ENCODE data around the gene MAP2K2.

The MAP2K2 gene

DNA sequence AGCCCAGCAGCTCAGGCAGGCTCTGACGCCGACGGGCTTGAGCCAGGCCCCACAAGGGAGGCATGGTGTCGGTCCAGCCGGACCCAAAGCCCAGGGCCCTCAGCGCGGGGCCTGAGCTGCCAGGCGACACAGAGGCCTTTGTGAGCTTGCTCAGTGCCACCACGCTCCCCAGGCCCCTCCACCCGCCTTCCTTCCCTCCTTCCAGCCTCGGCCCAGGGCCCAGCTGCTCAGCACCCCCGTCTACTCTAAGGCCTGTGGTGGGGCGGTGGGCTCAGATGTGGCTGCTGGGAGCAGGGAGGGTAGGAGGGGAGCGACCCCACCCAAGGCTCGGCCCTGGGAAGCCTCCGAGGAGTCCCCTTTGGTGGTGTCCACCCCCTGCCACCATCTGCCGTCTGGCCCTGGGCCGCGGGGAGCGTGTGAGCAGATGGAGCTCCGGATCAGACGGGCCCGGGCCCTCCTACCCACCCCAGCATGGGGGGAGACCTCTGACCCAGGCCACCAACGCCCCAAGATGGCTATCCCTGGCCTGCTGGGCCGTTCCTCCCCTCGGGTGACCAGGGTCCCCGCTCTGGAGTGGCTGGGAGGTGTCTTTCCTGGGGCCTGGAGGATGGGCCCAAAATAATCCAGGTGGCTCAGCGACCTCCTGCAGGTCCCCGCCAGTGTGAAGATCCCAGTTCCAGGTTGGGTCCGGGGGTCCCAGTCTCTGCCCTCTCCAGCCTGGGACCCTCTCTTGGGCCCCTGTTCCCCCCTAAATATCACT lies 65.0 kb downstream of the MAP2K2 start:
- no peak for DNase-seq

DNA sequence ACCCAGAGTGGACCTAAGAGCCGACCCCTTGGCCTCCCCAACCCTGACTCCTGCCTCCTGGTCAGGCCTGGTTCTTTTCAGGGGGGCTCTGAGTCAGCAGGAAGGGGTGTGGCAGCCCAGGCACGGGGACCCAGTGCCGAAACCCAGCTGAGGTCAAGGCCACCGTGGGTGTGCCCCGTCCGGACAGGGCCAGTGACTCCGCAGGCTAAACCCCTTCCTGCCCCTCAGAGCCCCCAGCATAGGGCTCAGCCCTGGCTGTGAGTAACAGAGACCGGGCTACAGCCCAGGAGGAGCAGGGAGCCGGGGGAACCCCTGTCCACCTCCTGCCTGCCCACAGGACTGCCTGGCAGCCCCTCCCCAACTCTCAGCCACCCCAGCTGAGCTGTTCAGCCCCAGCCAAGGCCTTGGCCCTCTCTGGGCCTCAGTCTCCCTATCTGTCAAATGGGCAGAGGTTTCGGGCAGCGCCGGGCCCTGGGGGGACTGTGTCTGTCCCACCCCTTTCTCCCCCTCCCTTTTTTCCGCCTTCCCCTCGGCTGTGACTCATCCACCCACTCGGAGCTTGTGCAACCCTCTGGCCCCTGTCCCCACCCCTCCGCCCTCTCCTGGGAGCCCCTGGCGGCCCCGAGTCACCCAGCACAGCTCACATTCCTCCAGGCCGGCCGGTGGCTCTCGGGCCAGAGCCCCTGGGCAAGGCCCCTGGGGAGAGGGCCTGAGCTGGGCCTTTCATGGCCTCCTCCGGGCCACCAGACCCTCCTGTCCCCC lies 65.8 kb downstream of the MAP2K2 start:
- no peak for DNase-seq

DNA sequence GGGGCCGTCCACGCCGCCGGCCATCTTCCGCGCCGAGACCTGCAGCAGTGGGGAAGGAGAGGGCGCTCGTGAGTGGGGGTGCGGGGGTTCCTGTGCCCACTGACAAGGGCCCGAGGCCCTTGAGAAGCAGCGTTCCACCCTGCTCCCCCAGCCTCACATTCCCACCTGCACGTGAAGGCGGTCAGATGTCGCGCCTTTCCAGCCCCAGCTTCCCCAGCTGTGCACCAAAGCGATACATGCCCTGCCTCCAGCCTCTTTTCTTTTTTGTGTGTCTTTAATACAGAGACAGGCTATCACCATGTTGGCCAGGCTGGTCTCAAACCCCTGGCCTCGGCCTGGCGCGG lies 68.7 kb downstream of the MAP2K2 start:
- no peak for DNase-seq

DNA sequence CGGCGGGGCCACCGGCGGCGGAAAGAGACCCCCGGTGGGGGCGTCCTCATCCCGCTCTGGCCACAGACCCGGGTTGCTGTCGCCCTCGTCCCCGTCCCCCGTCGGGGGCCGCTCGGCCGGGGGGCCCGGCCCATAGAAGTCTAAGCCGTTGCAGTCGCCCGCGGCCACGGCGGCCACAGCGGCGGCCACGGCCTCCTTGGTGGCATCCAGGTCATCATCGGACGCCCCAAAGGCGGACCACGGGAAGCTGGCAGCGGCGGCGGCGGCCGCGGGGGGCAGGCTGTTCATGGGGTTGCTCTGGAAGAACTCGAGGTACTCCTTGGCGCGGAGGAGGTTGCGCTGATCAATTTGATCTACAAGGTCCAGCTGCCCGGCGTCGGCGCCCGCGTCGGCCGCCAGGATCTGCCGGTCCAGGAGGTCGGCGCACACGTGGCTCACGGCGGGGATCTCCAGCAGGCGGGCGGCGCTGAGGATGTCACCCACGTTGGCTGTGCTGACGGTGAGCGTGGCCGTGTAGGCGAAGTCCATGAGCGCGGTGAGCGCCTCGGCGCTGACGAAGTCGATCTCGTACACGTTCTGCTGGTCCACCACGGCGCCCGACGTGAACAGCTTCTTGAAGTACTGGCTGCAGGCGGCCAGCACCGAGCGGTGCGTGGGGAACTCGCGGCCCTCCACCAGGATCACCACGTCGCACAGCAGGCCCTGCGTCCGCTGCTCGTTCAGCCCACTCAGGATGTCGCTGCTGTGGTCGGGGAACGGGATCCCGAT lies 69.3 kb downstream of the MAP2K2 start:
- no peak for DNase-seq

DNA sequence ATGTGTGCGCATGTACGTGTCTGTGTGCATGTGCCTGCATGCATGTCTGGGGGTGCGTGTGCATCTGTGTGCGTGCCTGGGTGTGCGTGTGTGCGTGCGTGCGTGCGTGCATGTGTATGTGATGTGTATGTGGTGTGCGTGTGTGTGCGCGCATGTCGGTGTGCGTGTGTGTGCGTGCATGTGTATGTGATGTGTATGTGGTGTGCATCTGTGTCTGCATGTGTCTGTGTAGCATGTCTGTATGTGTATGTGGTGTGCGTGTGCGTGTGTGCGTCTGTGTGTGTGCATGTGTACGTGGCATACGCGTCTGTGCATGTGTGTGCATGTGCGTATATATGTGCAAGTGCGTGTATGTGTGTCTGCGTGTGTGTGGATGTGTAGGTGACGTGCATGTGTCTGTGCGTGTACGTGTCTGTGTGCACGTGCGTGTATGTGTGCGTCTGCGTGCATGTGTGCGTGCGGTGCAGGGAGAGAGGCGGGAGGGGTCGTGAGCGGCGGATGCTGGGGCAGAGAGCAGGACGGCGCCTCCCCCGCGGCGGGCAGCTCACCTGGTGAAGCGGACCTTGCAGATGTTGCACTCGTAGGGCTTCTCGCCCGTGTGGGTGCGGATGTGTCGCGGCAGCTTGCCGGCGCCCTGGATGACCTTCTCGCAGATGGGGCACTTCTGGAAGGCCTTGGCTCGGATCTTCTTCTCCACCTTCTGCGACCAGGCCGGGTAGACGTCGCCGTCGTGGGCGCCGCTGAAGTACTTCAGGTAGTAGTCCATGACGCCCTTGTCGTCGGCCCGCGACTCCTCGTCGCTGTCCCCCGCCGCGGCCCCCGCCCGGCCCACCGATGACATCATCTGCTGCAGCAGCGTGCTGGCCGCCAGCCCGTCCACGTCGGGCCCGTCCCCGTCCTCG lies 70.2 kb downstream of the MAP2K2 start:
- no peak for DNase-seq

DNA sequence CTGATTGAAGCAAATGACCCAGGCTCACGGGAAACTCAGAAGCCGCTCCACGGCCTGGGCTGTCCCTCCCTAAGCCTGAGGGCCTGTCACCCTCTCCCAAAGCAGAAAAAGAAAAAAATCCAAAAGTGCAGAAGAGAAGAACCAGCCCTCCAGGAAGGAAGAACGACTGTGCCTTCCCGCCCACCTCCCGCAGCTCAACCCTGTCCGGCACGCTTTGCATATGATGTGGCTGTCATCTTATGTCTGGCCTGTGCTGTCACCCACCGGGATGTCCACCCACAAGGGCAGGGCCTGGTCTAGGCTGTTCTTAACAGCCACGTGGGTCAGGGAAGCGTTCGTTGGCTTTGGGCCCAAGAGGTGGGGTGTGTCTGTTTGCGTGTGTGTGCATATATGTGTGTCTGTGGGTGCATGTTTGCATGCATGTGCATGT lies 70.9 kb downstream of the MAP2K2 start:
- DNase-seq, result no peak

DNA sequence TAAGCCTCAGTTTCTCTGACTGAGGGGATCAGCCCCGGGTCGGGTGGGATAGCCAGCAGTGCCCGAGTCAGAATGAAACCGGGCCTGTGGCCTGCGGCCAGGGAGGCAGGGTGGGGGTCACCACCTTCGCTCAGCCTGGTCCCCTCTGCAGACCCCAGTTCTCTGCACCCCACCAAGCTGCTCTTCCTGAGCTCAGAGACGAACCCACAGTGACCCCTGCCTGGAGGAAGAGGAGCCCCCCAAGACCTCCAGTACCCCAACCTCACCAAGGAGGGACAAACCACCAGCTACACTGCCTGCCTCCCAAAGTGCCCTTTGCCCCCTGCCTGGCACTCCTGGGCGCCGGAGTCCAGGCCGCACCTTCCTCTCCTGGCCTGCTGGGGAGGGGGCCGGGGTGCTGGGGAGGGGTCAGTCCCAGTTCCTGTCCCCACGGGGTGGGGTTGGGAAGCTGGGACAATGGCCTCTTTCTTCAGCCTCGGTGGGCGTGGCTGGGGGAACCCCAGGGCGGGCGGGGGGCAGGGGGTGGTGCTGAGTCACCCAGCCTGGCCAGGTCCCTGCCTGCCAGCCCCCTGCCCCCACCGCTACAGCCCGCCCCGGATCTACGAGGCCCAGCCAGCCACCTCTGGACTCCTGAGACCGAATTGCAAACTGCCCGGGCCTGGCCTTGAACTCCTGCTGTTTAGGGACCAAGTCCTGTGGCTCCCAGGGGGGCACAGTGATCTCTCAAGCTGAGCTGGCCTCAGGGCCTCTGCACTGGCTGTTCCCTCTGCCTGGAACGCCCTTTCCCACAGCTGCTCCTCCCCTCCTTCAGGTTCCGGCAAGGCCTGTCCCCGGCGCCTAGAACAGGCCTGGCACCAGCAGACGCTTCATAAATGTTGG lies 71.6 kb downstream of the MAP2K2 start:
- DNase-seq, result no peak

DNA sequence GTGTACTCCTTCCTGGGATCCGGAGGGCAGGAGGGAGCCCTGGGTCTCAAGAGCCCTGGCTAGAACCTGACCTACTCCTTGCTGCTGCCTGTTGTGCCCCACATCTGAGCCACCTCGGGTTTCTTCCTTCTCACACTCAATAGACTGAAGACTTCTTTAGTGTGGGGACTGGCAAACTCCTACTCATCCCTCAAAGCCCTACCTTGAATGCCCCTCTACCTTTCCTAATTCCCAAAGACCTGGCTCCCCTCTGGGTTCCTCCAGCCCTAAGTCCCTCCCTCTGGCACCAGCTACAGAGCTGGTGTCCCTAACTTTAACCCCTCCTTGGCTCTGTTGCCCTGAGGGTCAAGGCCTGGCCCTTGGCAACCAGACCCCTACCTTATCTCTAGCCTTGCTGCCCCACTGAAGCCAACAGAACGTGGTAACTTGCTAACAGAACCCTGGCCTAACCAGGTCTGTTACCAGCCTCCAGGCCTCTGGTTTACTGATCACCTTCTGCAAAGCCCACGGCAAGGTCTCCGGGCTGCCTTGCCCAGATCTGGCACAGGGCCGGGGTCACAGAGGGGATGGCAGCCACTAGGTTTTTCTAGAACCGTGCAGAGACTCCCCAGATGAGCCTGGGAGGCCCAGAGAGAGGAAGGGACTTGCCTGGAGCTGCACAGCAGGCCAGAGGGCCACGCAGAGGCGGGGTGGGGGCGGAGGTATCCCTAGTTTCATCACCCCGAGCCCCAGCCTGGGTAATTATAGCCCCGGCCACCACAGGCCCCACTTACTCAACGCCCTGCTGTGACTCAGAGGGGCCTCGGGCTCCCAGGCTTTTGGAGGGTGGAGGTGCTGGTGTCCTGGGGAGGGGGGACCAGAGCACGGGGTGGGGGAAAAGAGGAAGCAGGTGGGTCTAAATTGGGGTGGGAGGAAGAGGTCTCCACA lies 72.5 kb downstream of the MAP2K2 start:
- no peak for DNase-seq

DNA sequence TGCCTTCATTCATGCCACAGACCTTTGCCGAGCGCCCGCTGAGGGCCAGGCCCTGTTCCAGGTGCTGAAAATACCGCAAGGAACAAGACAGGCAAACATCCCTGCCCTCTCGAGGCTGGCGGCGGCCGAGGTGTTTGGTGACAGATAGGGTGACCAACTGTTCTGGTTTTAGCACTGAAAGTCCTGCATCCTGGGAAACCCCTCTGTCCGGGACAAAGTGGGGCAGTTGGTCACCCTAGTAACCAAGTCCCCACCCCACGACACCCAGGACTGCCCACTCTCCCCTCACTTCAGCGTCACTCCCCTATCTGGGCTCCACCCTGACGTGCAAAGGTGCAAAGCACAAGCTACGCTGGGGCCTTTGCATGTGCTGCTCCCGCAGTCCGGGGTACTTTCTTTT lies 74.5 kb downstream of the MAP2K2 start:
- DNase-seq, result no peak

DNA sequence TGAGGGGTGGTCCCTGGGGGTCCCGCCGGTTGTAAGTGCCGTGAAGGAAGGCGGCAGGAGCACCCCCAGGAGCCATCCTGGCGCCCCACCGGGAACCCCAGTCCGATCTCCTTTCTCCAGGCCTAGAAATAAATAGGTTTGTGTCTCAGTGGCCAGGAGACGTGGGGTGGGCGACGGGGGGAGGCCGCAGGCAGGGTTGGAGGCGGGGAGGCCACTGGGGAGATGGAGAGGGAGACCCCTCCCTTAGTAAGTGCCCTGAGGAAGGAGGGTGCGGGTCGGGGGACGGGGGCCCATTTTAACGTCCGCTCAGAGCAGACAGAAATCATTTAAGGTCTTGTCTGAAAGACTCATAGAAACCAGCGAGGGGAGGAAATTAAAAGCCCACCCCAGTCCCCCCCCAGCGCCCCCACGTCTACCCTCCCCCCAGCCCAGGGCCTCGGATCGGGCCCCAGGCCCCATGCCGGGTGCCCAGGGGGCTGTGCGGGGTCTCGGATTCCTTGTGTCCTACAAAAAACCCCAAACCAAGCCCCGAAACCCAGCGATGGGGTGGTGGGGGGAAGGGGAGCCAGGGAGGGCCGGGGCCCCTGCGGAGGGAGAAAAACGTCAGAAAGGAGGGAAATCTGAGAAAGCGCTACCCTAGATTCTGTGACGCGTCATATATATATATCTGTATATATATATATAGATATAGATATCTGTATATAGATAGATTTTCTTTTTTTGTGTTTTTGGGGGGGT lies 76.8 kb downstream of the MAP2K2 start:
- DNase-seq, result no peak

DNA sequence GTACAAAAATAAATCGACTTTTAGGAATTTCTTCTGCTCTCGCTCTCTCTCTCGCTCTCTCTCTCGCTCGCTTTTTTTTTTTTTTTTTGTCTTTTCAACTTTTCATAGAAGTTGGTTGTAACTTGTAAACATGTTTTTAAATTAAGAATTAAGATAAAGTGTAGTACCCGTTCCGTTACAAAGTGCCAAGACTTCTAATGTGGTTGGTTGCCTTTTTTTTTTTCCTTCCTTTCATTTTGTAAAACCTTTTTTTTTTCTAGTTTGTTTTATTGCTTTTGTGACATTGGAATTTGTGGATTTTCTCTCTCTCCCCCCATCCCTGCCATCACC lies 77.6 kb downstream of the MAP2K2 start:
- no peak for DNase-seq

DNA sequence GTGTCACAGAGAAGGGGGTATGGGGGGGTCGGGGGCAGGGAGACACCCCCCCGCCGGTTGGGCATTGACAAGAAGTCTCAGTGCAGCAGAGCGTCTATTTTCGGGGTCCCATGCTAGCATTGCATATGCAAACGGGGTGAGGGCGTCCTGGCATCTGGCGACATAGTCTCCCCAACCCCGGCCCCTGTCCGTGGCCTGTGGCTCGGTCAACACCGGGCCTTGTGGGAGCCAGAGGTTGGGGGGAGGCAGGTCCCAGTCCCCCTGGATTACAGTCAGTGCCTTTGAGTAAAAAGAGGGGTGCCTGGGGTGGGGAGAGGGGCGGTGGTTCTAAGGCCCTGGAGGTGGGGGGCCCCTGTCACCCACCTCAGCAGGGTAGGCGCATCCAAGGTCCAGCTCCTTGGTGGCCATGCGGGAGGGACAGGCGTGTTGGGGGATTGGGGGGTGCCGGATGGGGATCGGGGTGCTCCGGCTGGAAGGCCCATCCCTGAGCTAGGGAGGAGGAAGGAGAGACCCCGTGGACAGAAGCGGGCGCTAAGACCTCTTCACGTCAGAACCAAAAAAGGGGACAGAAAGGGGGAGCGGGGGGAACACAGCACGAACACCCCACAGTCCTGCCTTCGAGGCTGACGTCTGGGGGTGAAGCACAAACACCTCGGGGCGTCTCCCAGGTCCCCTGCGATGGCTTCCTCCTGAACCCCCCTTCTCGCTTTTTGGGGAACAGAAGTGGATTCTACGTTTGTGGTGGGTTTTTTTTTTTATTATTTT lies 78.1 kb downstream of the MAP2K2 start:
- no peak for DNase-seq

DNA sequence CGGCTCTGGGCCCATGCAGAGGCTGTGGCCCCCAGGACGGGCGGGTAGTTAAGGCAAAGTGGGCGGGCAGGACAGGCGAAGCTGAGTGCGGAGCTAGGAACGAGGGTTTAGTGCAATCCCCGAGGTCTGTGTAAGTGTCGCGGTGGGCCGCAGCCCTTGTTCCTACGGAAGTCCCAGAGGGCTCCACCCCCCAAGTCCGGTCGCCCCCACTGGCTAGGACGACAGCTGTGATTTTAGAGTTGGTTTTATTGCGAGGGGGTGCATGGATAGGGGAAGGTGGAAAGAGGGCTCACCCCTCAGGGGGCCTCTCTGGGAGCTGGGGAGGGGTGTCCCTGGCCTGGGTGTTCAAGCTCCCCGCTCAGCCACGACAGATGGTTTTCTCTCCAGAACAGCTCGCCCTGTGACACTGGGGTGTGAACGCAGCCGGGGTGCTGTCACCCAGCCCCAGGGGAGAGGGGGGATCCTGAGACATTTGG lies 78.9 kb downstream of the MAP2K2 start:
- no peak for DNase-seq

DNA sequence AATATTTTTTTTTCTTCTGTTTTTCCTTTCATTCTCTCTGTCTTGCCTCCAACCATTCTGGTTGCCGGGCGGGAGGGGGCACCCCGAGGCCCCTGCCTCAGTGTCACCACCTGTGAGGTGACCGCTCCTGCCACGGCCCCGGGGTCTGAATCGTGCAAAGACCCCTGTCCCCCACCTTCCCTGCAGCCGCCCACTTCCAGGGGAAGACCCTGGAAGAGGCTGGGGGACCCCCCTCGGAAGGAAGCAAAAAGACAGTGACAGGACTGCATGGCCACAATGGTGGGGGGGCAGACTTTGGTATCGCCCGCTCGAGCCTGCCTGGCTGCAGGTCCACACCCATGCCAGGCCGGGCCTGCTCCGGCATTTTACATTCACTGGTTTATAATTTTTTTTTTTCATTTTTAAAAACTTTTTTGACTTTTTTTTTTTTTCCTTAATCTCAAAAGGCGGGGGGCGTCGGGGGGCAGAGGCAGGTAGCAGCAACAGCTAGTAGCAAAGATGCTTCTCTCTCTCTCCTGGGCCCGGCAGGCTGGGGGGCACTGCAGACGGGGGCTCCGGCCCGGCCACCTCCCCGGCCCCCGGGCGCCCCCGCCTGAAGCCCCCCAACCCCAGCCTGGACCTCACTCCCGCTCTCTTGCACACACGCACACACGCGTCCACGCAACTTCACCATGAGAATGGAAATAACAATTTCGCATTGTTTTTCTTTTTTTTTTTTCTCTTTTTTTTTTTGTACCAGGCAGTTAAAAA lies 79.8 kb downstream of the MAP2K2 start:
- no peak for DNase-seq

DNA sequence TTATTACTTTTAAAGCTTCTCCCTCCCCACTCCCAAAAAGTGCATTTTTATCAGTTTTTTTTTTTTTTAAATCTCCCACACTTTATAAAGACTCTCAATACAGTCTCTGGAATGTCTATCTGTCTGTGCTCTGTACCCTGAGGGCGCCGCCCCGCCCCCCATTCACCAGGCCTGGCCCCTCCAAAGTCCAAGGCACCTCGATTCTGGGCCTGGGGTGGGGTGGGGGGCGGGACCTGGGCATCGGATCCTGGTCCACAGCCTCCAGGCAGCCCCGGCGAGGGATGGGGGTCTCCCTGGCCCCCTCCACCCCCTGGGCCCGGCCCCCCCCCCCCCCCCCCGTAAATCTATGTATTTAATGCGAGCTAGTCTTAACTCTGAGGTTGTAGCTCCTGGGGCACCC lies 80.5 kb downstream of the MAP2K2 start:
- DNase-seq, result no peak

DNA sequence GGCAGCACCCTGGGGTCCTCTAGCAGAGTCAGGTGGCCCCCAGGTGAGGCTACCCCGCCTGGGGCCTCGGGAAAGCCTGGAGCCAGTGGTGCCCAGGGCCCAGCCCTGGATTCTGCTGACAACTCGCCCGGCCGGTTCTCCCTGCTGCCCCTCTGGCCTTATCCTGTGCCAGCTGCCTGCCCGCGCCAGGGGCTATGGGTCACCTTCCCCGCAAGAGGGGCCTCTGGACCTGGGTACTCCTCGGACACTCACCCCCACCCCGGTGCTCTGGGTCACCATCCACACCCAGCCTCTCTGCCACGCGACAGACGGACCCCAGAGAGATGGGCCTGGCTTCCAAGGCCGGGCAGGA lies 81.2 kb downstream of the MAP2K2 start:
- no peak for DNase-seq

DNA sequence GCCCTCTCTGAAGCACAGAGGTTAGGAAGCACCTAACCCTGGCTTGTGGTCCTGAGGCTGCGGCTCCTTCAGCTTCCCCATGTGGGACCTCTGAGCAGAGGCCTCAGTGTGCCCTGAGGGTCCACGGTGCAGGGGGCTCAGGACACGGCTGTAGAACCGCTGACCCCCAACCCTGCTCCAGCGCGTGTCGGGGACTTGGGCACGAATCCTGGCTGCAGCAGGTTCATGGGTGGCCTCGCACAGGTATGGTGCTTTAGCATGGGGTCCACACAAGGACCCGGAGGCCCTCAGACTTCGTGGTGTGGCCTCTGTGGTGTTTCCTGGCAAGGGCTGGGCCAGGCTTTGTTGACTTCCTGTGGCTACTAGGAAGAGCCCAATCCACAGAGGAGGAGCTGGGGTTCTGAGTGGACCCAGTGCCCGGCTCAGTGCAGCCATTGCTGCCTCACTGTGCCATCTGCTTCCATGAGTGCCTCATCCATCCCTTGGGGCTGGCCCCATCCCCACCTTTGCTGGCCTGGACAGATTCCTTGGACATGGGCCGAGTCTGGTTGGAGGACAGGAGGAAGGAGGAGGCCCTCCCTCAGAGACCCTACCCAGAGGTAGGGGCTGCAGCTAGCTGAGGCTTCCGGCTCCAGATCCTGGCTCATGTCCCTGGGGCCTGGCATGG lies 81.7 kb downstream of the MAP2K2 start:
- no peak for DNase-seq
